Stimulated activated CD4-positive, alpha-beta T cell treated with anti-CD3 and anti-CD28 coated beads, Interleukin-1b, Interleukin-23, amount 100 ng/mL, for 24 hours (primary cell): Measurements from ENCODE around the gene TPCN2.

Experiments
- DNase-seq, 4 experiments: peaks; one replicate each; pipeline ENCODE4 v3.0.0-alpha.2; 2020; ENCODE audit warnings: low read depth in 4 of 4, low spot score in 1 of 4

The TPCN2 gene

GRCh38 chr11:69010361-69010891, 38.3 kb upstream of the TPCN2 start:
- DNase-seq = no peak

GRCh38 chr11:69010964-69011623, 37.6 kb upstream of the TPCN2 start:
- peak in 2 of 4 experiments; percentile 13 to 32 for DNase-seq

- no peak for DNase-seq
These were observed 37.1 kb upstream of the TPCN2 start for GRCh38 chr11:69011624-69012091.

- no peak for DNase-seq
These were observed 36.4 kb upstream of the TPCN2 start for GRCh38 chr11:69012092-69013008.

- DNase-seq = no peak
These were observed 35.5 kb upstream of the TPCN2 start, which contains the start of gene MRGPRF for GRCh38 chr11:69013009-69013951. TSS of gene MRGPRF (minus strand) at chr11:69013246. CDS start at chr11:69009901, 3,345 bp downstream.

DNA sequence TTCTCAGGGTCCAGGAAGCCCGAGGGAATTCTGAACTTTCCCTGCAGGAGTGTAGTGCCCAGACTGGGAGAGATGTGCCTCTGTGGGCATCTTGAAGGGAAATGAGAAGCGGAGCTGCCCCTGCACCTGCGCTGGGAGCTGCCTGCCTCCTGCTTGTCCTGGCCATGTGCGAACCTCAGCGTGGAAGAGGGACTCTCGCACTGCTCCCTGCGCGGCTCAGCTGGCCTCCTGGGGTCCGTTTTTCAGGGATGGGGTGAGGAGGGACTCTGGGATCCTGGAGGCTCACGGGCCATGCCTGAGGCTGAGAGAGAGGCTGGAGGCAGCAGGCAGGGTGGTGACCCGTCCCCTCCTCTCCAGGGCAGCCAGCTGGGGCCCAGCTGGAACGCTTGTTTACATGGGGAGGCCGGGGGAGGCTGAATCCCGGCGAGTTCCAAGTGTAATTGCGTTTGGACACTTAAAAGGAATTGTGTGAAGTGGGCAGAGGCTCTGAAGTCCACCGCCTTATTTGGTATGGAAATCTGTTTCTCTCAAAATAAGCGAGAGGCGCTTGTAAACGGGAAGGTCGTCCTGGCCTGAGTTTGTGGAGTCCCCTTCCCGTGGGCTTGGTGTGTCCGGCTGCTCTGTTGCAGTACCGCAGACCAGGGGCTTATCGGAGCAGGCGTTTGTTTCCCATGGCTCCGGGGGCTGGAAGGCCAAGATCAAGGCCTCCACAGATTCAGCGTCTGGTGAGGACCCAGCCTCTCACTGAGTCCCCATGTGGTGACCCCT, 34.5 kb upstream of the TPCN2 start:
- no peak for DNase-seq

- no peak for DNase-seq
These were observed 33.7 kb upstream of the TPCN2 start for GRCh38 chr11:69014898-69015549.

DNA sequence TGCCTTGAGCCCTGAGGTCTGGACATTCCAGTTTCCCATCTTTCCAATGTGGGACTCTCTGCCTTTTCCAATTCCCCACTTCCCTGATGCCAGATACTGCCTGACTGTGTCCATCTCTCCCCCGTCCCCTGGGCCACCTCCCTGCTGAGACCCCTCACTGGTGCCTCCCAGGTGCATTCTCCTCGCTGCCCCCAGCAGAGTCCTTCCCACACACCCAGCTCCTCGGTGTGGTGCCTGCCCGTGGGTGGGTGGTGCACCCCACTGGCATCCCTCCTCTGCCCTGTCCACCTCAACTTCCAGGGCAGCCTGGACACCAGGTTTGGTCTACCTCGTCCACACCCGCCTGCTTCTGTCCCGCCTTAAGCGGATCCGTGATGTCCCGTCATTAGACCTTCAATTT, 30.8 kb upstream of the TPCN2 start:
- no peak for DNase-seq

DNA sequence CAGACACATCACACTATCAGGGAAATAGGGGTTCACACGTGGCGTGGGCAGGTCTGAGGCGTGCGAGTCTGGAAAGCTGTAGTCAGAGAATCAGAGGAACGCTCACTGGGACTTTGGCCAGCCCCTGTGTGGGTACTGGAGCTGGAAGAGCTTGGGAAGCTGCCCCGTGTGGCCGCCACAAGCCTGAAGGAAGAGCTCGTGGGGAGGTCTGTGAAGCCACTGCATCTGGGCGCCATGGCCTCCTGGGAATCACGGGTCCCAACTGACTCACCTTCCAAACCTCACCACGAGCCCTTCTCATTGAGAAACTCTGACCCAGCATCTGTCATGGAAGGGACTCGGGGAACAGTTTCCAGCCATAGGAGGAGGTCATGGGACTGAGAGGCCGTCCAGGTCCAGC, 29.8 kb upstream of the TPCN2 start:
- DNase-seq = no peak

GRCh38 chr11:69022260-69022659, 26.5 kb upstream of the TPCN2 start:
- DNase-seq = no peak

- no peak for DNase-seq
These were observed 24.2 kb upstream of the TPCN2 start for GRCh38 chr11:69024509-69024908.

DNA sequence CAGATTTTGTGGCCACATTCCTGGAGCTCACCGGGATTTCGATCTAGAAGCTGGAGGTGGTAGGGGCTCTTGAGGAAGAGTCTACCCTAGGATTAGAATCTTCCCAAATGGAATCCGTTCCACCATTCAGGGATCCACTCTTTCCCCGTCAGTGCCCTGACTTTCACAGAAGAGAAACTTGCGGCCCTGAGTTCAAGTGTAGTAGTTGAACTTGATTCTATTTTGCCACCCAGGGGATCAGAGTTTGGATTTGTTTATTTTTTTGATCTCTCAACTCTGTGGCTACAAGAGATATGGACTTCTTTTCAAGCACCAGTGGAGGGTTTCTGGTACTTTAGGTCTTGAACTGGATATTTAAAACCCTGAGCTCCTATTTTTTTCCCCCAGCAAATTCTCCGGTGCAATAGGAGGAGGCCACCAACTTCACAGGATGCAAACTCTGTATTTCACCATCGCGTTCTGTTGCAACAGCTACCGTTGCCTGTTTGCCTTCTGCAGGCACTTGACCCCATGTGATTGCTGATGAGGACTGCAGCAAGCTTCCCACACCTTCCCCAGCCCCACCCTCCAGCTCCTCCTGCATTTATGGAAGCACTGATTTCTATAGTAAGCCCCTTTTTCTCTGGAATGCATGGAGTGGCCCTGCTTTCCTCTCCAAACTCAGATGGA, 20.9 kb upstream of the TPCN2 start:
- DNase-seq = no peak

GRCh38 chr11:69030301-69030700, 18.4 kb upstream of the TPCN2 start:
- no peak for DNase-seq

GRCh38 chr11:69032833-69033232, 15.9 kb upstream of the TPCN2 start:
- DNase-seq = no peak

DNA sequence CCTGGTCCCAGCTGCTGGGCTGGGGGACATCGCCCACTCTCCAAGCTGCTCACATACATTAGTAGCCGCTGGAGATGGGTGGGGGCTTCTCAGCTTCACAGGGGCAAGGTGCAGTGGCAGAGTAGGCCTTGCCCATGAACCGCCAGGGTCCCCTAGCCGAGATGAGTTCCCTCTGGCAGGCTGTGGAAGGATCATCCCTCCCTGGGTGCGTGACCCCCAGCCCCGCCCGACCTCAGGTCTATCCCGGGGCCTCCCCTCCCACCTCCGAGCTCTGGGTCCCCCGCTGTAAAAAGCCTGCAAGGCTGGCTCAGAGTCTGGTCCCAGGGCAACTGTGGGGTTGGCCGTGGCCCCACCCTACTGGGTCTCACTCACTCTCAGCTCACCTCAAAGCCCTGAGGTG, 15.3 kb upstream of the TPCN2 start:
- no peak for DNase-seq

DNA sequence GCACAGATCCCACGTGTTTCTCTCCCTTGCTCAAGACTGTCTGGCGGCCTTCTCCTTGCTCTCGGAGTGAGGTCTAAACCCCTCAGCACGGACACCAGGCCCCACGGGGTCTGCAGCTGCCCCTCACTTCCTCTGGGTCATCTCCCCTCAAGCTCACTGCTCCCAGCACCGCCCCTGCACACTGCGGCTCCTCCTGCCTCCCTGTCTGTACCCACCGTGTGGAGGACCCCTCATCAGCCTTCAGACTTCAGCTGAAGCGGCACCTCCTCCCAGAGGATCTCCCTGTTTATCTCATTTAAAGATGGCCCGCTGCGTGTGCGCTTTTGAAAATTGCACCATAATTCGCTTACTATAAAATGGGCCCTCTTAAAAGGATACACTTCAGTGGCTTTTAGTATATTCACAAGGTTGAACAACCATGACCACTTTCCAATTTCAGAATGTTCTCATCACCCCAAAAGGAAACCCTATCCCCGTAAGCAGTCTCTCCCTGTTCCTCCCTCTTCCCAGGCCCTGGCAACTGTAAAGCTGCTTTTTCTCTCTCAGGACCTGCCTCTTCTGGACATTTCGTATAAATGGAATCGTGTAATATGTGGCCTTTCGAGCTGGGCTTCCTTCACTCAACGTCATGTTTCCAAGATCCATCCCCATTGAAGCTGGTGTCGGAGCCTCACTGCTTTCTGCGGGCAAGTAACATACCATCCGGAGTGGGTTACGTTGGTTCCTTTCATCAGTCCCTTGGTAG, 14.4 kb upstream of the TPCN2 start:
- no peak for DNase-seq

DNA sequence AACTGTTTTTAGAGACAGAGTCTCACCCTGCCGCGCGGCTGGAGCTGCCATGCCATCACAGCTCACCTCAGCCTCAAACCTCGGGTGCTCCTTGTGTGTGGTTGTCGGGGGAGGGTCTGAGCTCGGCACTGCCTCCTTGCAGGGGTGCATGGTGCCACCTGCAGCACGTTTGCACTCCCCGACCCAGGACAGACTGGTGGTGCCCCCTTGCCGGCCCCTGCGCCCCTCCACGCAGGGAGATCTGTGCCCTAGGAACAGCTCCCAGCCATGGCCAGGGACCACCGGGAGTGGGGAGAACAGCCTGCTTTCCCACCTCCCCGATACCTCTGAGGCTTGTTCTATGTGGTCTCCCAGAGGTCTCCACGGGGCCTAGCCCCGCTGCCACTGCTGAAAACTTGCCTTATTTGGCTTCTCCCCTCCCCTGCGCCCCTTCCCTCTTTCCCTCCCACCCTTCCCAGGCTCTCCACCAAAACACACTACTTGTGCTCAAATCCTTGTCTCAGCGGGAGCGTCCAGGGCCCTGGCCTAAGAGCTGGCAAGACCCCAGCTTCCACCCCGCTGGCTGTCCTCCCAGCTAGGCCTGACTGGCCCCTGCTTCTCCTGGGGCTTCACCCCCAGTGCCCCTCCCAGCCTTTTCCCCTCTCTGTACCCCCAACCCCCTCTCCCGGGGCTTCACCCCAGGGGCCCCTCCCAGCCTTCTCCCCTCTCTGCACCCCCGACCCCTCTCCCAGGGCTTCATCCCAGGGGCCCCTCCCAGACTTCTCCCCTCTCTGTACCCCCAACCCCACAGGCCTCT, 13.4 kb upstream of the TPCN2 start:
- DNase-seq = no peak

DNA sequence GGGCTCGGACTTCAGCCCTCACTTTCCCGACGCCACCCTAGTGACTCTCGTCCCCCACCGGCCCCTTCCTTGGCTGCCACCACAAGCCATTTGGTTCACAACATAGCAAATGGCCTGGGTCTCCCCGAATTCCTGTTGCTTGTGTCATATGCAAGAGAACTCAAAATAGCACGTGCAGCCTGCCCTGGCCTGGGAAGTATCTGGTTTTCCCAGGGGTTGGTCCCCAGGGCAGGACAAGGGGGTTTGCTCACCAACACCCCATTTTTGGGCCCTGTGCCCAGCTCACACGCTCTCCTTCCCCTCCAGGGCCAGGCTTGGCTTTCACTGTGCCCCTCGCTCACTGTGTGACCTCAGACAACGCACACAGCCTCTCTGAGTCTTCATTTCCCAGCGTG, 12.8 kb upstream of the TPCN2 start:
- no peak for DNase-seq
